Left ventricle myocardium inferior (tissue), 1 donor: ENCODE measurements around the gene PLXDC2. TPM values are rescaled to one million over a fixed set of nuclear protein-coding genes. Genes with fewer than 3 reads are reported as not detected.
A peak's percentile ranks its signal among the peaks of the same experiment; 100 is the strongest.
"Not testable (repeated sequence)": the region's sequence is repeated elsewhere in the genome, so short reads cannot be mapped to it uniquely, and the experiment has no call there.

Source experiments
- DNase-seq: peaks from one replicate; pipeline ENCODE4 v3.0.0-alpha.2; 2020
- H3K27ac ChIP-seq: fragments of 200-600 bp; replicated peaks from 2 replicates; pipeline ENCODE4 v1.8.0; 2021
- H3K27me3 ChIP-seq: fragments of 200-600 bp; 2 replicates; pipeline ENCODE4 v1.8.0; 2021; ENCODE audit warnings: low read depth
- H3K36me3 ChIP-seq: fragments of 200-600 bp; 2 replicates; pipeline ENCODE4 v1.8.0; 2021
- H3K4me1 ChIP-seq: fragments of 200-600 bp; 2 replicates; pipeline ENCODE4 v1.8.0; 2021
- H3K4me3 ChIP-seq: fragments of 200-600 bp; 2 replicates; pipeline ENCODE4 v1.8.0; 2021; ENCODE audit warnings: mild to moderate bottlenecking, moderate library complexity
- H3K9me3 ChIP-seq: fragments of 200-600 bp; replicated peaks from 2 replicates; pipeline ENCODE4 v1.8.0; 2021
- CTCF ChIP-seq: fragments of 200-600 bp; IDR thresholded peaks from 2 replicates; pipeline ENCODE4 v1.8.0; 2021; ENCODE audit warnings: antibody characterized with exemption, mild to moderate bottlenecking, borderline replicate concordance
- intact Hi-C: fragments of 100-400 bp; cut with micrococcal nuclease; formaldehyde crosslinking; loops from one replicate; pipeline ENCODE4 v1.11.0; 2022
- total RNA-seq: library from RNA; stranded (reverse); fragmentation: NEBNext Ultra II Directional; extraction: Animal tissue kit (Norgen Biotek cat#: 25700); gene quantifications from one replicate; pipeline ENCODE4 v1.2.1, GENCODE V29; 2021
- donor health status: DM: no; HTN: yes; CAD: no; lungs with severe emphysema.

PLXDC2 gene
- total RNA-seq, 1 donor from 2014 or later, result 16.6 TPM

GRCh38 chr10:19986591-19986990, 170.4 kb downstream of the PLXDC2 start:
- no peak for DNase-seq
- TF ChIP-seq CTCF, result no peak

GRCh38 chr10:19987931-19988330, 171.7 kb downstream of the PLXDC2 start:
- Histone ChIP-seq H3K27ac (no peak overlapping the region), H3K4me3 (no peak overlapping the region), H3K9me3 (no peaks in the 10 kb centered on the region), H3K36me3 (no peaks in the 10 kb centered on the region), H3K27me3 (no peaks in the 10 kb centered on the region), H3K4me1 (peaks cover 4% of the 10 kb centered on the region)
- intact Hi-C loops, result no loop called here
- no peak for DNase-seq
- no peak for TF ChIP-seq CTCF

More at GRCh38 chr10:19986591-19986990, 170.4 kb downstream of the PLXDC2 start:
- Histone ChIP-seq H3K27me3 (no peaks in the 10 kb centered on the region), H3K27ac (no peak overlapping the region), H3K9me3 (no peaks in the 10 kb centered on the region), H3K4me3 (no peak overlapping the region), H3K4me1 (peaks cover 4% of the 10 kb centered on the region), H3K36me3 (no peaks in the 10 kb centered on the region)
- intact Hi-C loops, result no loop called here

GRCh38 chr10:19993714-19994315, 177.6 kb downstream of the PLXDC2 start:
- no peaks in the 10 kb centered on the region for H3K27me3 ChIP-seq

GRCh38 chr10:19998482-19998881, 182.2 kb downstream of the PLXDC2 start:
- Histone ChIP-seq H3K4me1 (peaks cover 38% of the 10 kb centered on the region), H3K9me3 (no peaks in the 10 kb centered on the region), H3K27me3 (no peaks in the 10 kb centered on the region), H3K36me3 (no peaks in the 10 kb centered on the region), H3K4me3 (no peak overlapping the region), H3K27ac (no peak overlapping the region)
- DNase-seq, result no peak
- no peak for TF ChIP-seq CTCF
- intact Hi-C loops, result no loop called here

More at GRCh38 chr10:19993714-19994315, 177.6 kb downstream of the PLXDC2 start:
- Histone ChIP-seq H3K4me1 (peaks cover 17% of the 10 kb centered on the region), H3K27ac (no peak overlapping the region), H3K4me3 (no peak overlapping the region), H3K9me3 (no peaks in the 10 kb centered on the region), H3K36me3 (no peaks in the 10 kb centered on the region)
- no peak for DNase-seq
- TF ChIP-seq CTCF, result no peak
- intact Hi-C loops, result no loop called here

- TF ChIP-seq CTCF, result no peak
- Histone ChIP-seq H3K9me3 (no peaks in the 10 kb centered on the region), H3K4me3 (no peak overlapping the region), H3K27me3 (no peaks in the 10 kb centered on the region), H3K4me1 (peaks cover 47% of the 10 kb centered on the region), H3K27ac (no peak overlapping the region), H3K36me3 (no peaks in the 10 kb centered on the region)
- intact Hi-C loops, result no loop called here
- no peak for DNase-seq
Measured at GRCh38 chr10:19999431-19999830, 183.2 kb downstream of the PLXDC2 start.

GRCh38 chr10:20002026-20002425, 185.8 kb downstream of the PLXDC2 start:
- Histone ChIP-seq H3K4me1 (peaks cover 71% of the 10 kb centered on the region), H3K27ac (peak overlapping the region; percentile 80)
- H3K27me3 ChIP-seq, DNase-seq, intact Hi-C loops, H3K36me3 ChIP-seq, H3K4me3 ChIP-seq, H3K9me3 ChIP-seq: not testable (repeated sequence)
